GM12878 (cell line): ENCODE data around the gene RASSF8. TPM values are rescaled to one million over a fixed set of nuclear protein-coding genes. Genes with fewer than 3 reads are reported as not detected.
A peak's percentile ranks its signal among the peaks of the same experiment; 100 is the strongest.

Source experiments
- CBX3 ChIP-seq: fragments of 200-600 bp; sonication (generic); IDR thresholded peaks from 2 replicates; pipeline ENCODE4 v1.6.1; 2016; ENCODE audit warnings: low read depth, borderline replicate concordance
- CREM ChIP-seq: IDR thresholded peaks from 2 replicates; pipeline ENCODE4 v1.6.1; 2014; ENCODE audit warnings: antibody characterized with exemption, low read depth
- MYB ChIP-seq: fragments of 150-350 bp; IDR thresholded peaks from 2 replicates; pipeline ENCODE4 v1.6.1; 2014; ENCODE audit warnings: mild to moderate bottlenecking, low read depth, low read length, borderline replicate concordance
- RB1 ChIP-seq: fragments of 450-650 bp; formaldehyde crosslinking; IDR thresholded peaks from 2 replicates; pipeline ENCODE4 v1.6.1; 2017; ENCODE audit warnings: mild to moderate bottlenecking, borderline replicate concordance
- SKIL ChIP-seq: fragments of 450-650 bp; IDR thresholded peaks from 2 replicates; pipeline ENCODE4 v1.6.1; 2017; ENCODE audit warnings: mild to moderate bottlenecking, low read depth, inconsistent platforms; ENCODE audit not compliant: poor library complexity, severe bottlenecking
- SUZ12 ChIP-seq: fragments of 200-600 bp; sonication (generic); IDR thresholded peaks from one replicate; pipeline ENCODE4 v1.6.1; 2018; ENCODE audit warnings: antibody characterized with exemption, mild to moderate bottlenecking; ENCODE audit not compliant: unreplicated experiment
- TCF7 ChIP-seq: IDR thresholded peaks from 2 replicates; pipeline ENCODE4 v1.6.1; 2014; ENCODE audit warnings: antibody characterized with exemption, borderline replicate concordance
- ZNF207 ChIP-seq: fragments of 450-650 bp; IDR thresholded peaks from 2 replicates; pipeline ENCODE4 v1.6.1; 2014; ENCODE audit warnings: antibody characterized with exemption, mild to moderate bottlenecking, borderline replicate concordance
- polyA plus RNA-seq, 11 experiments: library from polyadenylated mRNA; depleted of rRNA in 4 of 11; unstranded in 6 of 11; stranded (reverse) in 5 of 11; fragments of >200 nt; fragmentation: Nextera tagmentation in 4 of 11; fragmentation: Illumina TruSeq in 1 of 11; extraction: Ambion mirVana in 4 of 11; extraction: Trizol in 1 of 11; gene quantifications; 1 replicate in 1 of 11; 2 replicates in 10 of 11; pipeline versions ENCODE4 v1.2.1 to v1.2.3, GENCODE V29; 2011 to 2016; ENCODE audit warnings: inconsistent platforms in 2 of 11, missing spikeins in 2 of 11, low read depth in 1 of 11
- total RNA-seq, 4 experiments: library from RNA; depleted of rRNA in 3 of 4; stranded (reverse); fragments of >200 nt in 3 of 4; fragmentation: Illumina TruSeq in 1 of 4; extraction: Trizol in 1 of 4; gene quantifications; 2 replicates each; pipeline versions ENCODE4 v1.2.1 to v1.2.3, GENCODE V29; 2013 to 2021

The RASSF8 gene
- total and polyA plus RNA-seq, 10 of the 15 experiments (the other 5 are each of a cell fraction or from before 2014, with no cell fraction given) = 0.06 to 0.18 (median 0.08) TPM; not detected in 6

GRCh38 chr12:26113853-26114719 is 155.6 kb downstream of the RASSF8 start (continued):
- TF ChIP-seq ZNF207 (0 out of 2 replicates have a peak, but pooled peaks have one; percentile 51), TCF7 (no peak), SUZ12 (no peak), MYB (no peak), CBX3 (no peak), RB1 (no peak), SKIL (no peak), CREM (no peak)
